Mesothelial cell of epicardium (in vitro differentiated cells): ENCODE results near the gene E2F2. TPM values are rescaled to one million over a fixed set of nuclear protein-coding genes. Genes with fewer than 3 reads are reported as not detected.

Experiments used
- DNase-seq, 2 experiments: peaks; one replicate each; pipeline ENCODE4 v3.0.0; 2021; ENCODE audit warnings: low spot score in 2 of 2; ENCODE audit not compliant: unreplicated experiment in 2 of 2
- H3K27ac Mint-ChIP-seq: 2 replicates; pipeline ENCODE4 v1.8.0; 2021; ENCODE audit warnings: mixed read lengths
- H3K27me3 Mint-ChIP-seq: 2 replicates; pipeline ENCODE4 v1.8.0; 2021; ENCODE audit warnings: low read depth, mixed read lengths
- H3K36me3 Mint-ChIP-seq: 2 replicates; pipeline ENCODE4 v1.8.0; 2021; ENCODE audit warnings: mixed read lengths
- H3K4me1 Mint-ChIP-seq: 2 replicates; pipeline ENCODE4 v1.8.0; 2021; ENCODE audit warnings: mixed read lengths
- H3K4me3 Mint-ChIP-seq: 2 replicates; pipeline ENCODE4 v1.8.0; 2021; ENCODE audit warnings: mild to moderate bottlenecking, moderate library complexity, mixed read lengths
- H3K9me3 Mint-ChIP-seq: 2 replicates; pipeline ENCODE4 v1.8.0; 2021; ENCODE audit warnings: mixed read lengths
- total RNA-seq: library from RNA; stranded (reverse); gene quantifications from 3 replicates; pipeline ENCODE4 v1.2.1, GENCODE V29; 2021
- TF ChIP-seq, protein P1 (sequence below): fragments of 200-600 bp; sonication (generic); IDR thresholded peaks from one replicate; pipeline ENCODE4 v1.5.0; 2021; ENCODE audit warnings: antibody characterized with exemption; ENCODE audit not compliant: unreplicated experiment

Gene E2F2
- total RNA-seq, 1 donor from 2014 or later: 4.8 TPM

- TF ChIP-seq, protein P1, sequence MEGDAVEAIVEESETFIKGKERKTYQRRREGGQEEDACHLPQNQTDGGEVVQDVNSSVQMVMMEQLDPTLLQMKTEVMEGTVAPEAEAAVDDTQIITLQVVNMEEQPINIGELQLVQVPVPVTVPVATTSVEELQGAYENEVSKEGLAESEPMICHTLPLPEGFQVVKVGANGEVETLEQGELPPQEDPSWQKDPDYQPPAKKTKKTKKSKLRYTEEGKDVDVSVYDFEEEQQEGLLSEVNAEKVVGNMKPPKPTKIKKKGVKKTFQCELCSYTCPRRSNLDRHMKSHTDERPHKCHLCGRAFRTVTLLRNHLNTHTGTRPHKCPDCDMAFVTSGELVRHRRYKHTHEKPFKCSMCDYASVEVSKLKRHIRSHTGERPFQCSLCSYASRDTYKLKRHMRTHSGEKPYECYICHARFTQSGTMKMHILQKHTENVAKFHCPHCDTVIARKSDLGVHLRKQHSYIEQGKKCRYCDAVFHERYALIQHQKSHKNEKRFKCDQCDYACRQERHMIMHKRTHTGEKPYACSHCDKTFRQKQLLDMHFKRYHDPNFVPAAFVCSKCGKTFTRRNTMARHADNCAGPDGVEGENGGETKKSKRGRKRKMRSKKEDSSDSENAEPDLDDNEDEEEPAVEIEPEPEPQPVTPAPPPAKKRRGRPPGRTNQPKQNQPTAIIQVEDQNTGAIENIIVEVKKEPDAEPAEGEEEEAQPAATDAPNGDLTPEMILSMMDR: no peak
- DNase-seq: no peak
- H3K9me3 Mint-ChIP-seq: no peaks in the 10 kb centered on the region
- H3K27ac Mint-ChIP-seq: no peak overlapping the region
- peaks cover 2% of the 10 kb centered on the region for H3K36me3 Mint-ChIP-seq
- H3K27me3 Mint-ChIP-seq: no peaks in the 10 kb centered on the region
- no peak overlapping the region for H3K4me3 Mint-ChIP-seq
- peaks cover 26% of the 10 kb centered on the region for H3K4me1 Mint-ChIP-seq
Observed at GRCh38 chr1:23477359-23478144, 53.5 kb downstream of the E2F2 start.

- Mint-ChIP-seq H3K9me3 (no peaks in the 10 kb centered on the region), H3K4me3 (no peak overlapping the region), H3K27me3 (no peaks in the 10 kb centered on the region), H3K4me1 (peaks cover 16% of the 10 kb centered on the region), H3K36me3 (peaks cover 2% of the 10 kb centered on the region), H3K27ac (no peak overlapping the region)
- no peak for DNase-seq
- TF ChIP-seq, protein P1: no peak
Observed at GRCh38 chr1:23475641-23476040, 55.4 kb downstream of the E2F2 start.

GRCh38 chr1:23475134-23475628 is 55.9 kb downstream of the E2F2 start:
- H3K36me3 Mint-ChIP-seq: peaks cover 2% of the 10 kb centered on the region
- DNase-seq: no peak
- H3K4me1 Mint-ChIP-seq: peaks cover 11% of the 10 kb centered on the region
- TF ChIP-seq, protein P1: no peak
- no peaks in the 10 kb centered on the region for H3K9me3 Mint-ChIP-seq
- H3K27ac Mint-ChIP-seq: no peak overlapping the region
- H3K27me3 Mint-ChIP-seq: no peaks in the 10 kb centered on the region
- H3K4me3 Mint-ChIP-seq: no peak overlapping the region

DNA sequence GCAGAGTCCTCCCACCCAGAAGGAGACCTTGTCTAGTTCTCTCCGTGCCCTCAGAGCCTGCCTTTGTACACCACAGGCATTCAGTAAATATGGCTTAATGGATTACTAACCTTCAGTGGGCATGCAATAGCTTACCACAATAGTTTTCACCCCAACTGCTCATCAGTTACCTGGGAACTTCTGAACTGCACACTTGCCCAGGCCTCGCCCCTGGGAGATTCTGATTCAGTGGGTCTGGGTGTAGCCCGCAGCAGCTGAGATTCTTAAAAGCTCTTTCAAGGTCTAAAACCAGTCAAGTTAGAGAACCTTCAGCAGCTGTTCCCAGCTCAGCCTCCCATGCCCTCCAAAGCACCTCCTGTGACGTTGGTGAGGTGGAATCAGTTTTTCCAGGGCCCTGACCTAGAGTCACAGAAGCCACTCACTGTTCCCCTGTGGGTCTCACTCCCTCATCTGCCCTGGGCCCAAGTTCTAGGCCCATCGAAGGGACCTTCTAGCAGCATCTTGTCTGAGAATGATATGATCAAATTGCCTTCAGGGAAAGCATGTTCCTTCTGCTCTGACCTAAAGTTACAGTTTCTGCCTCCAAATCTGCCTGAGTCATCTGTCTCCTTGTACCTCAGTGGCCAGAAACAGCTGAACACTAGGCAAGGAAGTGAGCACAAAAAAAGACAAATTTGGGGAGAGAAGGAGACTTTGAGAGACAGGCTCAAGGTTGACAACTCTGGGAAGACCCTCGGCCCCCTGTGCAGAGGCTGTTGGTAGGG is 57.8 kb downstream of the E2F2 start:
- Mint-ChIP-seq H3K4me1 (peaks cover 2% of the 10 kb centered on the region), H3K36me3 (peaks cover 2% of the 10 kb centered on the region), H3K9me3 (no peaks in the 10 kb centered on the region), H3K4me3 (no peak overlapping the region), H3K27me3 (no peaks in the 10 kb centered on the region), H3K27ac (no peak overlapping the region)
- TF ChIP-seq, protein P1: no peak
- DNase-seq: no peak

DNA sequence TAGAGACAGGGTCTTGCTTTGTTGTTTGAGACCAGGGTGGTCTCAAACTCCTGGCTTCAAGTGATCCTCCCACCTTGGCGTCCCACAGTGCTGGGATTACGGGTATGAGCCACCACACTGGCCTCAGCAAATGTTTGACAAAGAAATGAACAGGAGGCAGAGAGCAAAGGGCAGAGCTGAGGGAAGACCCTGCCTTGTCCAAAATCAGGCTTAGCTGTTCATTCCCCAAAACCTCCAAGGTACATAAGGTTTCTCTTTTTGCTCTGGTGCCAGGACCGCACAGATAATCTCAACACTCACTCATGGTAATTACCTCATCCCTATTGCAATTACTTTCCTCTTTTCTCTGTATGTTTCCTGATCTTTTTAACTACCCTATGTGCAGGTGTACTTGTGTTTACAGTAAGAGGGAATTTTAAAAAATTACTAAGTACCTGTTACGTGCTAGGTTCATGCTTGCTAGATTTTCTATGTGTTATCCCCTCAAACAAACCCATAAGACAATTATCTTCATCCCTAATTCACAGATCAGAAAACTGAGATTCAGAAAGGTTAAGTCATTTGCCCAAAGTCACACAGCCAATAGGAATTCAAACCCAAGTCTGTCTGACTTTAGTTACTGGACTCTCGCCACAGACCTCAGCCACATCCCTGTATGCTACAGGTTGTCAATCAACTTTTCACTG is 58.5 kb downstream of the E2F2 start:
- Mint-ChIP-seq H3K4me1 (peaks cover 2% of the 10 kb centered on the region), H3K4me3 (no peak overlapping the region), H3K27me3 (no peaks in the 10 kb centered on the region), H3K27ac (no peak overlapping the region), H3K9me3 (no peaks in the 10 kb centered on the region), H3K36me3 (peaks cover 2% of the 10 kb centered on the region)
- TF ChIP-seq, protein P1: no peak
- DNase-seq: no peak
